CD4-positive, alpha-beta T cell treated with Interleukin-6 at 100 ng/mL for 8 hours (primary cell): ENCODE data around the gene CORO7.

ENCODE experiments used
- DNase-seq: peaks from one replicate; pipeline ENCODE4 v3.0.0-alpha.2; 2020; ENCODE audit warnings: mixed read lengths, low spot score

The CORO7 gene

GRCh38 chr16:4371357-4372000 lies 44.9 kb downstream of the CORO7 start, which contains the start of gene VASN:
TSS of gene VASN (plus strand) at chr16:4371848. CDS start at chr16:4380878, 9,030 bp downstream.
- peak; percentile 60 for DNase-seq

- DNase-seq: no peak
Observed at GRCh38 chr16:4370570-4371356, 45.6 kb downstream of the CORO7 start.

- DNase-seq: no peak
Observed at GRCh38 chr16:4370151-4370550, 46.2 kb downstream of the CORO7 start.

GRCh38 chr16:4369007-4369733 lies 47.2 kb downstream of the CORO7 start:
- no peak for DNase-seq

DNA sequence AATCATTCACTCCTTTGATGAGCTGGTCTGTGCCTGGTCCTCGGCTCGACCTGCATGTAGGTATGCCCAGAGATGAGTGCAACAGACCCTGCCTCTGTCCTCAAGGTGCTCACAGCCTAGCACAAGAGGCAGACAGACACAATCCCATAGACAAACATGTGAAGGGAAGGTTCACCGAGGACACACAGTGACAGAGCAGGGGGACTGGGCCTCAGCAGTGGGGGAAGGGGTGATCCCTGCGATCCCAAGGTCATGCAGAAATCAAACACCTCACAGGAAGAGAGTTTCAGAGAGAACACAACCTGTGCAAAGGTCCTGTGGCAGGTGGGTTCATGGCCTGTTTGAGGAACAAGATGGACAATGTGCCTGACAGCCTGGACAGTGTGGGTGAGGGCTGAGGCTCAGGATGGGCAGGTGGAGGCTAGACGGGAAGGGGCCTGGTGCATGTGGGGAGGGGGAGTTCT lies 49.0 kb downstream of the CORO7 start:
- DNase-seq: no peak

DNA sequence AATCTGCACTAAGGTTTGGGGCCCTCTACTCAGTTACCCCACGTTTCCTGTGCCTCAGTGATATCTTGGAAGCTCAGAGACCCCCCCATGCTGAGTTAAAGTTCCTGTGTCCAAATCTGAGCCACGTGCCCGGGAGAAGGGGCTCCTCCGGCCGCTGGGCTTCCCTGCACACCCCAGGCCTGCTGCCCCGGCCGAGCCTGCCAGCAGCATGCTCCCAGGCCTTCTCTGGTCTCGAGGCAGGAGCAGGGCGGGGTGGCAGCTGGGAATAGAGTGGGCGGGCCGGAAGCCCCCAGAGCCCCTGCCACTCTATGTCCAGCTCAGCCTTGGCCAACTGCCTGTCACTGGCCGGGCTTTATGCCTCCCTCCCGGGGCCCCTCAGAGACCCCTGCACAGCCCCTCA lies 50.4 kb downstream of the CORO7 start:
- DNase-seq: no peak

DNA sequence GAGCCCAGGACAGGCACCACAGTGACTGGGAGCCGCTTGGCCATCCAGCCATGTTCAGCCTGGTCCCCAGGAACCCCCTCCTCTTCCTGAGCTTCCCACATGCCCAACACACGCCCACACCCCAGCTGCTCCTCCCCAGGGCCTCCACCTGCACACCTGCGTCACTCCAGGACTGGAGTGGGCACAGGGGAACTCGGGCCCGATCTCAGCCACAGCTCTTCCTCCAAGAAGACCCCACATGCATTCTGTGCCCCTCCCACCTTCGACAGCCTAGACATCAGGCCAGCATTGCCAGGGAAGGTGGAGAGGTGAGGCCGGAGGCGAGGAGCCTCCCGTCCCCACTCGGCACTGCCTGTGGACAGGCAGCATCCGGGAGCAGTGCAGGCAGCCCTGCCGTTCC lies 50.8 kb downstream of the CORO7 start:
- DNase-seq: no peak

DNA sequence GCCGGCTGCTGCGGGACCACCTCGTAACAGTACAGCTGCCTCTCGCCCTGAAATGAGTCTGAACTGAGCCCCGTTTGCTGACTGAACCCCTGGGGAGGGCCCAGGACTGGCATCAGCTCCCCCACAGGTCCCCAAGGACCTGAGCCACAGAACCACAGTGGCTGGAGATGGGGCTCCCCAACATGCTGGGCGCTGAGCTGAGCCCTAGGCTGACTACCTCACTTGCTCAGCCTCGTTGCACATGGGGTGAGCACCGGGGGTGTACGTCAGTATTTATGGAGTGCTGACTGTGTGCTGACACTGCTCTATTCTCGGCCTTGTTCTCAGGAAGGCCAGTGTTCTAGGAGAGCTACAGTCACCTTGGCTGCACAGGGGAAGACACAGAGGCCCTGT lies 51.4 kb downstream of the CORO7 start:
- no peak for DNase-seq

DNA sequence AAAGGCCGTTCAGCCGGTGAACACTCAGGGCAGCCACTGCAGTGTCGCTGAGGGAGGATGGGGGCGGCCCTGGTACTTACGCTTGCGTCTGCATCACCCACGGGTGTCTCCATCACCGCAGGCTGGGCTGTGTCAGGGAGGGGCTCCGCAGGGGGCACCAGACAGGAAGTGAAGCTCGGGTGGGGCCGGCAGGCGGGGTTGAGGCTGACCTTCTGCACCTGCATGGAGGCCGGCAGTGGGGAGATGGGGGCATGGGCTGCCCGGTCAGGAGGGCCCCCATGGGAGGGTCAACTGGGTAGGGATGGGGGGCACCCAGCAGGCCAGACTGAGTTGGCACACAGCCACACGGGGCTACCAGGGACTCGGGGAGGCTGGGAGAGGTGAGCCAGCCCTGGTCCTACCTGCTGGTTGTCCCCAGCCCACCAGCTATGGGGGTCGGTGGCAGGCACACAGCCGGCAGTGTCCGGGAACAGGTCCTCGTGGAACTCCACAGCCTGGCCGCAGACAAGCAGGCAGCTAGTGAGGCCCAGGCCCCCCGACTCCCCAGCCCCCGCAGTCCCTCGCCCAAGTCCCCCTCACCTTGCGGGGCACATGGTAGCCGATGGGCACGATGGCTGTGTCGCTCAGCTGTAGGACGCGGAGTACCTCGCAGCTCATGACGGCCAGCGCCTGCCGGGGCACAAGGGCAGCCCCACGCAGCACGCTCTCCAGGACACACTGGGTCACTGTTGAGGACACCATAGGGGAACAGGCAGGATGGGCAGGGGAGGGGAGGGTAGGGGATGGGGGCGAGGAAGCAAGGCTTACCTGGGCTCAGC lies 52.0 kb downstream of the CORO7 start:
- DNase-seq: no peak

- DNase-seq: no peak
Observed at GRCh38 chr16:4362476-4363135, 53.8 kb downstream of the CORO7 start.

DNA sequence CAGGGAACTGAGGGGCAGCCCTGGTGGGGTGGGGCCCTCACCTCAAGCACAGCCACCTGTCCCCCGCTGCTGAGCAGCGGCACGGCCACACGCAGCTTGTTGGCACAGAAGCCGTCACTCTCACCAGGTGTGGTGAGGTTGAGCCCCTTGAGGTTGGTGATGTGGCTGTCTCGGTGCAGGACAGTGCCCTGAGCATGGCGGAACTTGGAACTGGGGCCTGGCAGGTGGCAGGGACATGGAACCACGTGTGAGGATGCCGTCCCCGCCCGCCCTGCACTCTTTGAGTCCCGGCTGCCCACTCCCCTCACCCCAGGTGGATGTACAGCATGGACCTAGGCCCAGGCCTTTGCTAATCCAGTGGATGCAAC lies 54.5 kb downstream of the CORO7 start:
- DNase-seq: no peak

GRCh38 chr16:4361033-4361943 lies 55.1 kb downstream of the CORO7 start:
- DNase-seq: no peak

- no peak for DNase-seq
Observed at GRCh38 chr16:4360538-4361021, 55.8 kb downstream of the CORO7 start.

DNA sequence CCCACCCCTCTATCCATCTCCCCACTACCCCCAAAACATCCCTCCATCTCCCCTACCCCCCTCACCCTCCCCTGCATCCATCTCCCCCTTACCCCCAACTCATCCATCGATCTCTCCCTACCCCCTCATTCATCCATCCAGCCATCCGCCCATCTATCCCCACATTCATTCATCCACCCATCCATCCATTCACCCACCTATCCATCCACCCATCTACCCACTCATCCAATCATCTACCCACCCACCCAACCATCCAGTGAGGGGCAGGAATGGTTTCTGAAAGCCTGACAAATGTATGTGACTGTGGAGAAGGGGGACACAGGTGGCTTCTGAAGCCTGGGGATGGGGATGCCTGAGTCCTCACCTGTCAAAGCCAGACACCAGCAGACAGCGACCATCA lies 56.5 kb downstream of the CORO7 start:
- no peak for DNase-seq

GRCh38 chr16:4358831-4359561 lies 57.4 kb downstream of the CORO7 start:
- DNase-seq: peak; percentile 57

DNA sequence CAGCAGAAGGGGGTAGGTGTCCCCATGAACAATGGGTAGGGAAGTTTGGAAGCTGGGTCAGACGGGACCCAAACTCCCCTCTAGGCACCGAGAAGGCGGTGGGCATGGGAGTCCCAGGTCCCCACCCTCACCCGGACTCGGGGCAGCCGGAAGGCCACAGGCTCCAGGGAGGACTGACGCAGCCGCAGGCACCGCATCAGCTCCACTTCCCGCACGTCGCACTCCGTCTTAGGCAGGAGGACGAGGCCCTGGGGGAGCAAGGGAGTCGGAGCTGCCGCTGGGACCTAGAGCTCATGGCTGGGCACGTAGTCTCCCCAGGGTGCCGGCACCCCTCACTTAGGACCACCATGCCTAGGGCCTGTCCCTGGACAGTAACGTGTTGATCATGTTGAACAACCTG lies 58.2 kb downstream of the CORO7 start:
- no peak for DNase-seq

DNA sequence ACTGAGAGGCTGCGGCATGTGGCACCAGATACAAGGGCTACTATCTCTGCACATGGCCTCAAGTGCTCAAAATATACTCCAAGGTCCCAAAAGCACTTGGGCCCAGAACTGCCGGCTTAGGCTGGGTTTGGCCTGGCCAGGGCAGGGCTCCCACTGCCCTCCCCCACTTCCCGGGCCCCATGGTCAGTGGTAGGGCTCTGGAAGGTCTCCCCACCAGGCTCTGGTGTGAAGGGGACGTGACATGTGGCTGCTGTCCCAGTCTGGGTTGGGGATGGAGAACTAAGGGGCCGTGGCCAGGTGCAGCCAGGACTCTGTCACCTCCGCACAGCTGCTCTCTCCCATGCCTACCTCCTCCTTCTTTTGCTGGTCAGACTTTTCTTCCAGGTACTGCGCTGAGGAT lies 59.6 kb downstream of the CORO7 start:
- no peak for DNase-seq

DNA sequence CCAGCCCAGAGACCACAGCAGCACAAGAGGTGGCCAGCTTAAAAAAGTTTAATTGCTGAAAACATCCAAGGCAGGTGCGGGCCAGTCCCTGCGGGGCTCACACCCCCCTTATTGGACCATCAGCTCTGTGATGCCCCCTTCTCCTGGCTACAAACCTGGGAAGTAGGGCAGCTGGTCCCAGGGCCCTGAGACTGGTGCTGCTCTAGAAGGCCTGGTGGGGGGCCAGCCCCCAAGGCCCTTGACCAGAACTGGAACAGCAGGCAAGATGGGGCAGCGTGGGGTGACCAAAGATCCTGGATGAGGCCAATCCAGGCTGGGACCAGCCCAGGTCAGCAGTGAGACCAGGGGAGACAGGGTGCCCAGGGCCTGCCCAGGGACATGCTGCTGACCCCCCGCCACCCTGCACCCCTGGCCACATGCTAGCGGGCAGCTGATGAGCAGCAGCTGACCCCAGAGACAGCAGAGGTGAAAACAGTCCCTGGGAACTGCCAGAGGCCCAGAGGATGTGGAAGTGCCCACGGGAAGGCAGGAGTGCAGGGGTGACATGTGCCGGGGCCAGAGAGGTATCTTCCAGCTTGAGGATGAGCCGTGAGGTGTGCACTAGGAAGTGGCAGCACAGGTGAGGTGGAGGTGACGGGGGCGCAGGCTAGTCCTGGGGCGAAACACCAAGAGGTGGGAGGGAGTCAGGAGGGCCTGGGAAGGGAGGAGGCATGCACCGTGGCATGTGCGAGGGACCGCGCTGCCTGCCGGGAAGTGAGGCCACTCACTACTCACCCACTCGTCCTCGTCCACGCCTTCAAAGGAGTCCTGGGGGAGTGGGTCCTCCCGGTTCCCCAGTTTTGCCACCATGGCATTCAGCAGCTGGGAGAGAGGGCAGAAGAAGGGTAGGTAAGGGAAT lies 61.6 kb downstream of the CORO7 start:
- no peak for DNase-seq

DNA sequence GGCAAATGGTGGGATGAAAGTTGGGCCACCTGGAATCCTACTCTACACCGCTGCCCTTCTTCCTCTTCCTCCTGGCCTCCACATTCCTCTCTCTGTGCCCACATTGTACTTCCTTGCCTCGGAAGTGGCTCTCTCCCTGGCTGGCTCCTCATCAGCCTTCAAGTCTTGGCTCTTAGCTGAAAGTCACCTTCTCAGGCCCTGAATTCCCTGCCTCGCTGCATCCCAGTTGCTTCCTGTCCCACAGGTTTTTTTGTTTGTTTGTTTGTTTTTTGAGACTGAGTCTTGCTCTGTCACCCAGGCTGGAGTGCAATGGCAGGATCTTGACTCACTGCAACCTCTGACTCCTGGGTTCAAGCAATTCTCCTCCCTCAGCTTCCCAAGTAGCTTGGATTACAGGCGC lies 62.7 kb downstream of the CORO7 start:
- no peak for DNase-seq
